Natural killer cell (primary cell): ENCODE measurements around the gene SPSB2. TPM values are rescaled to one million over a fixed set of nuclear protein-coding genes. Genes with fewer than 3 reads are reported as not detected.
"Not testable (repeated sequence)": the region's sequence is repeated elsewhere in the genome, so short reads cannot be mapped to it uniquely, and the experiment has no call there.

ENCODE experiments used
- ATAC-seq, 3 donors: fragments of 150-1000 bp in 2 of 3; fragments of 200-7000 bp in 1 of 3; cut with Tn5 transposase; 1 replicate in 1 of 3; 2 replicates in 2 of 3; pipeline ENCODE4 v1.10.0; 2021; ENCODE audit warnings: mild to moderate bottlenecking in 2 of 3, moderate library complexity in 2 of 3
- DNase-seq, 2 donors: peaks; one replicate each; pipeline versions ENCODE4 v3.0.0 to v3.0.0-alpha.2; 2013 to 2021; ENCODE audit warnings: mixed read lengths in 1 of 2
- H3K27ac ChIP-seq: one replicate; pipeline ENCODE4 v1.5.1; 2013; ENCODE audit warnings: mild to moderate bottlenecking, low read length
- H3K27me3 ChIP-seq: one replicate; pipeline ENCODE4 v1.6.1; 2013; ENCODE audit warnings: low read length; ENCODE audit not compliant: control insufficient read depth, insufficient read depth
- H3K36me3 ChIP-seq: one replicate; pipeline ENCODE4 v1.6.1; 2013; ENCODE audit warnings: low read length; ENCODE audit not compliant: control insufficient read depth, insufficient read depth
- H3K4me1 ChIP-seq: one replicate; pipeline ENCODE4 v1.6.1; 2013; ENCODE audit warnings: low read length; ENCODE audit not compliant: control insufficient read depth, insufficient read depth
- H3K4me3 ChIP-seq: one replicate; pipeline ENCODE4 v1.5.1; 2013; ENCODE audit warnings: low read length
- H3K9me3 ChIP-seq: one replicate; pipeline ENCODE4 v1.6.1; 2013; ENCODE audit warnings: low read length; ENCODE audit not compliant: control insufficient read depth, insufficient read depth
- H3K27ac Mint-ChIP-seq, 2 donors: one replicate each; pipeline ENCODE4 v1.8.0; 2022; ENCODE audit warnings: mild to moderate bottlenecking in 2 of 2, mixed read lengths in 2 of 2, moderate library complexity in 1 of 2
- H3K27me3 Mint-ChIP-seq, 2 donors: one replicate each; pipeline ENCODE4 v1.8.0; 2022; ENCODE audit warnings: low read depth in 2 of 2, mixed read lengths in 2 of 2
- H3K36me3 Mint-ChIP-seq: one replicate; pipeline ENCODE4 v1.8.0; 2022; ENCODE audit warnings: mixed read lengths
- H3K4me1 Mint-ChIP-seq, 2 donors: one replicate each; pipeline ENCODE4 v1.8.0; 2022; ENCODE audit warnings: mixed read lengths in 2 of 2
- H3K4me3 Mint-ChIP-seq: one replicate; pipeline ENCODE4 v1.8.0; 2022; ENCODE audit warnings: mild to moderate bottlenecking, moderate library complexity, mixed read lengths
- H3K9me3 Mint-ChIP-seq, 2 donors: one replicate each; pipeline ENCODE4 v1.8.0; 2022; ENCODE audit warnings: mixed read lengths in 2 of 2
- WGBS: methylation state at CpG from one replicate; pipeline ENCODE4 v1.1.7; 2013; ENCODE audit warnings: missing lambda C conversion rate; ENCODE audit not compliant: insufficient coverage; 5-methylcytosine and 5-hydroxymethylcytosine counted together
- intact Hi-C: fragments of 100-400 bp; cut with micrococcal nuclease; formaldehyde crosslinking; loops from one replicate; pipeline ENCODE4 v1.14.2; 2022
- total RNA-seq, 4 donors: library from RNA; stranded (reverse); fragments of 120-200 nt in 1 of 4; gene quantifications; one replicate each; pipeline versions ENCODE4 v1.2.3 to v1.2.4, GENCODE V29; 2013 to 2022
- TF ChIP-seq, protein P1 (sequence below): fragments of 200-600 bp; IDR thresholded peaks from one replicate; pipeline ENCODE4 v1.8.0; 2022; ENCODE audit warnings: antibody characterized with exemption

The SPSB2 gene
- total RNA-seq, 3 donors from 2014 or later (not counting 1 experiment from before 2014, with no cell fraction given), result 8.1 to 19.1 (median 8.4) TPM

DNA sequence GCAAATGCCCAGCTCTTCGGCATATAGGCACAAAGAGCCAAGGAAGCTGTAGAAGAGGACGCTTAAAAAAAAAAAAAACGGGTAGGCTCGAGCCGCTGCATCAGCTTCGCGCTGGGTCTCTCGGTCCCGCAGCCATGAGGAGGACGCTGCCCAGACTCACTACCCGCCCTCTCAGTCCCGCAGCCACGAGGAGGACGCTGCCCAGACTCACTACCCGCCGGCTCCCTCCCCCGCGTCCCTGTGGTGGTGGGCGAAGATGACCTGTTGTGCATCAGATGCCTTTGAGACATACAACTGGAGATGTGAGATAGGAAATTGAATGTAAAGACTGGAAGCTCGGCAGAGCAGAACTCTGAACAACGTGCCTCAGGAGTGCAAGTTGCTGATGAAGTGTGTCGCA, 11.4 kb upstream of the SPSB2 start:
- Histone ChIP-seq H3K27ac (no peak overlapping the region), H3K9me3 (no peaks in the 10 kb centered on the region), H3K4me3 (no peak overlapping the region), H3K4me1 (no peaks in the 10 kb centered on the region), H3K27me3 (no peaks in the 10 kb centered on the region), H3K36me3 (peaks cover 2% of the 10 kb centered on the region)
- DNase-seq (no peak), ATAC-seq (no peak)
- Mint-ChIP-seq H3K9me3 (no peaks in the 10 kb centered on the region), H3K27ac (no peak overlapping the region), H3K4me3 (no peak overlapping the region), H3K27me3 (no peaks in the 10 kb centered on the region), H3K36me3 (no peaks in the 10 kb centered on the region), H3K4me1 (no peaks in the 10 kb centered on the region)
- TF ChIP-seq, protein P1, sequence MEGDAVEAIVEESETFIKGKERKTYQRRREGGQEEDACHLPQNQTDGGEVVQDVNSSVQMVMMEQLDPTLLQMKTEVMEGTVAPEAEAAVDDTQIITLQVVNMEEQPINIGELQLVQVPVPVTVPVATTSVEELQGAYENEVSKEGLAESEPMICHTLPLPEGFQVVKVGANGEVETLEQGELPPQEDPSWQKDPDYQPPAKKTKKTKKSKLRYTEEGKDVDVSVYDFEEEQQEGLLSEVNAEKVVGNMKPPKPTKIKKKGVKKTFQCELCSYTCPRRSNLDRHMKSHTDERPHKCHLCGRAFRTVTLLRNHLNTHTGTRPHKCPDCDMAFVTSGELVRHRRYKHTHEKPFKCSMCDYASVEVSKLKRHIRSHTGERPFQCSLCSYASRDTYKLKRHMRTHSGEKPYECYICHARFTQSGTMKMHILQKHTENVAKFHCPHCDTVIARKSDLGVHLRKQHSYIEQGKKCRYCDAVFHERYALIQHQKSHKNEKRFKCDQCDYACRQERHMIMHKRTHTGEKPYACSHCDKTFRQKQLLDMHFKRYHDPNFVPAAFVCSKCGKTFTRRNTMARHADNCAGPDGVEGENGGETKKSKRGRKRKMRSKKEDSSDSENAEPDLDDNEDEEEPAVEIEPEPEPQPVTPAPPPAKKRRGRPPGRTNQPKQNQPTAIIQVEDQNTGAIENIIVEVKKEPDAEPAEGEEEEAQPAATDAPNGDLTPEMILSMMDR, result no peak
- WGBS, result 93% methylated on average over 22 of the region's 22 CpGs
- intact Hi-C loops, result no loop called here

DNA sequence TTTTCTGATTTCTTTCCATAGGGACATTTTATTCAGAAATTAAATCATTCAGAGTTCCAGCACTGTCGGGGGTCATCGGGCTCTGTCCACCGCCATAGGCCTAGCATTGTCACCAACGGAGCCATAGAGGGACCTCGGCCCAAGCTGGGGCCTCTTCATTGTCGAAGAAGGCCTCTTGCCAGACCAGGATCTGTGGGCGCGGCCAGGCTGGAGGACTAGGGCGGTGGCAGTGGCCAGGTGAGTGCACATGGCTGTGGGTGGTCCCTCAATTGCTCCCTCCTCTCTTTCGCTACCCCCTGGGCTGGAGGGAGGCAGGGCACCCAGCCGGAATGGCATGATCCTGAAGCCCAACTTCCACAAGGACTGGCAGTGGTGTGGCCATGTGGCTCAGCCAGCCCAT, 10.6 kb upstream of the SPSB2 start:
- Histone ChIP-seq H3K27ac (no peak overlapping the region), H3K36me3 (peaks cover 2% of the 10 kb centered on the region), H3K4me3 (no peak overlapping the region), H3K4me1 (no peaks in the 10 kb centered on the region), H3K27me3 (no peaks in the 10 kb centered on the region), H3K9me3 (no peaks in the 10 kb centered on the region)
- TF ChIP-seq, protein P1, result no peak
- ATAC-seq (no peak), DNase-seq (no peak)
- H3K27ac Mint-ChIP-seq, result no peak overlapping the region
- no peaks in the 10 kb centered on the region for H3K4me1 Mint-ChIP-seq
- no peaks in the 10 kb centered on the region for H3K9me3 Mint-ChIP-seq
- H3K36me3 Mint-ChIP-seq, result no peaks in the 10 kb centered on the region
- no peaks in the 10 kb centered on the region for H3K27me3 Mint-ChIP-seq
- WGBS, result 97% methylated on average over 11 of the region's 11 CpGs
- H3K4me3 Mint-ChIP-seq, result no peak overlapping the region
- intact Hi-C loops, result no loop called here

DNA sequence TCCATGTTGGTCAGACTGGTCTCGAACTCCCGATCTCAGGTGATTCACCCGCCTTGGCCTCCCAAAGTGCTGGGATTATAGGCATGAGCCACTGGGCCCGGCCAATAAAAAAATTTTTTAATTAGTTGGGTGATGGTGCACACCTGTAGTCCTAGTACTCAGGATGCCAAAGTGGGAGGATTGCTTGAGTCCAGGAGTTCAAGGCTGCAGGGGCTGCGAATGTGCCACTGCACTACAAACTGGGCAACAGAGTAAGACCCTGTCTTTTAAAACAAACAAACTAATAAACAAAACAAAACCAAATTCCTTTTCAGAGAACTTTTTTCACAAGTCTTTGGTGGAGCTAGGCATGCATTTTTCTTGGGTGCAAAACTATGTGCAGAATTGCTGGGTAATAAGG, 10.1 kb upstream of the SPSB2 start:
- H3K4me3 ChIP-seq, result no peak overlapping the region
- H3K4me1 Mint-ChIP-seq, result no peaks in the 10 kb centered on the region
- TF ChIP-seq, protein P1, result no peak
- intact Hi-C loops, result no loop called here
- no peak for ATAC-seq
- no peaks in the 10 kb centered on the region for H3K9me3 Mint-ChIP-seq
- H3K4me1 ChIP-seq, result no peaks in the 10 kb centered on the region
- WGBS, result 98% methylated on average over 5 of the region's 5 CpGs
- no peak for DNase-seq
- H3K36me3 ChIP-seq, result peaks cover 2% of the 10 kb centered on the region
- no peaks in the 10 kb centered on the region for H3K36me3 Mint-ChIP-seq
- no peak overlapping the region for H3K27ac ChIP-seq
- H3K9me3 ChIP-seq, result no peaks in the 10 kb centered on the region
- H3K27ac Mint-ChIP-seq, result no peak overlapping the region
- H3K4me3 Mint-ChIP-seq, result no peak overlapping the region
- no peaks in the 10 kb centered on the region for H3K27me3 Mint-ChIP-seq
- H3K27me3 ChIP-seq, result no peaks in the 10 kb centered on the region

DNA sequence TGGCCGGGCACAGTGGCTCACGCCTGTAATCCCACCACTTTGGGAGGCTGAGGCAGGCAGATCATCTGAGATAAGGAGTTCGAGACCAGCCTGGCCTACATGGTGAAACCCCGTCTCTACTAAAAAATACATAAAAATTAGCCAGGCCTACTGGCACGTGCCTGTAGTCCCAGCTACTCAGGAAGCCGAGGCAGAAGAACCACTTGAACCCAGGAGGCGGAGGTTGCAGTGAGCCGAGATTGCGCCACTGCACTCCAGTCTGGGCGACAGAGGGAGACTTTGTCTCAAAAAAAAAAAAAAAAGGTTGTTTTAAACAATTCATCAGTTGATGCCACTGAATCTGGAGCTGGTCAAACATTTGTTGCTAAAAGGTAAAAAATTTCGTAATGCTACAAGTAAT, 6.7 kb upstream of the SPSB2 start:
- intact Hi-C loops, H3K27me3 Mint-ChIP-seq, H3K36me3 Mint-ChIP-seq: not testable (repeated sequence)

DNA sequence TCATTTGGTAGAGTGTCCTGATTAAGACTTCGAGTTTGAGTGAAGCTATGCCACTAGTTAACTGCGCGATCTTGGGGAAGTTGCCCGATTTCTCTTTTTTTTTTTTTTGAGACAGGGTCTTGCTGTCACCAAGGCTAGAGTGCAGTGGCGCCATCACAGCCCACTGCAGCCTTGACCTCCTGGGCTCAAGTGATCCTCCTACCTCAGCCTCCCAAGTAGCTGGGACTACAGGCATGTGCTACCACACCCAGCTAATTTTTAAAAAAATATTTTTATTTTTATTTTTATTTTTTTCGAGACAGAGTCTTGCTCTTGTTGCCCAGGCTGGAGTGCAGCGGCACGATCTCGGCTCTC, 889 bp upstream of the SPSB2 start:
- not testable (repeated sequence) for H3K27me3 Mint-ChIP-seq
- 56% methylated on average over 9 of the region's 9 CpGs for WGBS

More for the DNA sequence above, 6.7 kb upstream of the SPSB2 start:
- H3K4me3 ChIP-seq, H3K27ac ChIP-seq, H3K27me3 ChIP-seq, DNase-seq, H3K4me1 Mint-ChIP-seq, ATAC-seq, H3K9me3 Mint-ChIP-seq, H3K4me1 ChIP-seq, H3K4me3 Mint-ChIP-seq, H3K9me3 ChIP-seq, H3K36me3 ChIP-seq, H3K27ac Mint-ChIP-seq: not testable (repeated sequence)
- 95% methylated on average over 11 of the region's 11 CpGs for WGBS

More for the DNA sequence above, 889 bp upstream of the SPSB2 start:
- H3K9me3 ChIP-seq, H3K27me3 ChIP-seq, intact Hi-C loops, ATAC-seq, H3K36me3 Mint-ChIP-seq, H3K9me3 Mint-ChIP-seq, DNase-seq: not testable (repeated sequence)
- H3K27ac ChIP-seq, result peak overlapping the region; percentile 63
- H3K36me3 ChIP-seq, result peaks cover 19% of the 10 kb centered on the region
- H3K4me1 ChIP-seq, result peaks cover 43% of the 10 kb centered on the region
- peak overlapping the region; percentile 51 for H3K4me3 ChIP-seq
- Mint-ChIP-seq H3K4me3 (peak overlapping the region; percentile 89), H3K4me1 (peaks cover 35 to 49% of the 10 kb centered on the region in 2 donors), H3K27ac (peak overlapping the region; percentile 87 to 94)
